Liver (tissue), 9 donors: Measurements from ENCODE around the gene TESK2. TPM values are rescaled to one million over a fixed set of nuclear protein-coding genes. Genes with fewer than 3 reads are reported as not detected.

Experiments used
- DNase-seq: peaks from one replicate; pipeline ENCODE4 v3.0.0-alpha.2; 2017; ENCODE audit warnings: low spot score
- H3K27ac ChIP-seq, 2 donors: one replicate each; pipeline ENCODE4 v1.7.0; 2013; ENCODE audit warnings: inconsistent platforms in 2 of 2, low read length in 2 of 2, control low read depth in 1 of 2, low read depth in 1 of 2, mild to moderate bottlenecking in 1 of 2
- H3K27me3 ChIP-seq, 4 donors: one replicate each; pipeline versions ENCODE4 v1.6.1 to v1.7.0; 2013; ENCODE audit warnings: low read length in 3 of 4, inconsistent platforms in 1 of 4, mild to moderate bottlenecking in 1 of 4, moderate library complexity in 1 of 4; ENCODE audit not compliant: control insufficient read depth in 4 of 4, insufficient read depth in 4 of 4
- H3K36me3 ChIP-seq, 4 donors: one replicate each; pipeline versions ENCODE4 v1.6.1 to v1.7.0; 2013; ENCODE audit warnings: low read length in 3 of 4, mild to moderate bottlenecking in 3 of 4, low read depth in 1 of 4, moderate library complexity in 1 of 4; ENCODE audit not compliant: control insufficient read depth in 4 of 4, insufficient read depth in 3 of 4
- H3K4me1 ChIP-seq, 4 donors: one replicate each; pipeline versions ENCODE4 v1.6.1 to v1.7.0; 2013; ENCODE audit warnings: low read length in 3 of 4, mild to moderate bottlenecking in 3 of 4, moderate library complexity in 1 of 4; ENCODE audit not compliant: control insufficient read depth in 4 of 4, insufficient read depth in 4 of 4
- H3K4me3 ChIP-seq, 3 donors: one replicate each; pipeline versions ENCODE4 v1.6.1 to v1.7.0; 2013; ENCODE audit warnings: low read length in 3 of 3, control low read depth in 1 of 3, low read depth in 1 of 3, mild to moderate bottlenecking in 1 of 3
- H3K9ac ChIP-seq, 2 donors: one replicate each; pipeline ENCODE4 v1.7.0; 2013; ENCODE audit warnings: low read length in 2 of 2, mild to moderate bottlenecking in 2 of 2, moderate library complexity in 2 of 2, control low read depth in 1 of 2, low read depth in 1 of 2
- H3K9me3 ChIP-seq, 4 donors: one replicate each; pipeline versions ENCODE4 v1.6.1 to v1.7.0; 2013; ENCODE audit warnings: low read length in 3 of 4; ENCODE audit not compliant: control insufficient read depth in 4 of 4
- ATF3 ChIP-seq: IDR thresholded peaks from 2 replicates; pipeline ENCODE4 v1.6.1; 2016; ENCODE audit warnings: antibody characterized with exemption
- EGR1 ChIP-seq, 2 donors: IDR thresholded peaks; 2 replicates each; pipeline ENCODE4 v1.6.1; 2016 to 2018; ENCODE audit warnings: antibody characterized with exemption in 2 of 2, low read depth in 2 of 2
- FOXA1 ChIP-seq: IDR thresholded peaks from 2 replicates; pipeline ENCODE4 v1.6.1; 2016; ENCODE audit warnings: antibody characterized with exemption
- FOXA2 ChIP-seq: IDR thresholded peaks from 2 replicates; pipeline ENCODE4 v1.6.1; 2016; ENCODE audit warnings: antibody characterized with exemption
- GABPA ChIP-seq, 2 donors: IDR thresholded peaks in 1 of 2; conservative IDR thresholded peaks in 1 of 2; 2 replicates each; pipeline ENCODE4 v1.6.1; 2016; ENCODE audit warnings: antibody characterized with exemption in 2 of 2, mild to moderate bottlenecking in 1 of 2, moderate library complexity in 1 of 2
- HNF4A ChIP-seq, 2 donors: conservative IDR thresholded peaks; 2 replicates each; pipeline ENCODE4 v1.6.1; 2016; ENCODE audit warnings: antibody characterized with exemption in 2 of 2, mild to moderate bottlenecking in 2 of 2
- HNF4G ChIP-seq: IDR thresholded peaks from 2 replicates; pipeline ENCODE4 v1.6.1; 2016; ENCODE audit warnings: antibody characterized with exemption
- JUND ChIP-seq, 2 donors: IDR thresholded peaks; 2 replicates each; pipeline ENCODE4 v1.6.1; 2016; ENCODE audit warnings: antibody characterized with exemption in 2 of 2
- MAX ChIP-seq: IDR thresholded peaks from 2 replicates; pipeline ENCODE4 v1.6.1; 2016; ENCODE audit warnings: antibody characterized with exemption
- NR2F2 ChIP-seq: IDR thresholded peaks from 2 replicates; pipeline ENCODE4 v1.6.1; 2016; ENCODE audit warnings: antibody characterized with exemption
- RAD21 ChIP-seq, 2 donors: IDR thresholded peaks; 2 replicates each; pipeline ENCODE4 v1.6.1; 2016; ENCODE audit warnings: antibody characterized with exemption in 2 of 2, mild to moderate bottlenecking in 2 of 2
- REST ChIP-seq: IDR thresholded peaks from 2 replicates; pipeline ENCODE4 v1.6.1; 2016; ENCODE audit warnings: antibody characterized with exemption, mild to moderate bottlenecking
- RXRA ChIP-seq, 2 donors: IDR thresholded peaks; 2 replicates each; pipeline ENCODE4 v1.6.1; 2017 to 2018; ENCODE audit warnings: antibody characterized with exemption in 2 of 2, mild to moderate bottlenecking in 1 of 2
- TAF1 ChIP-seq: conservative IDR thresholded peaks from 2 replicates; pipeline ENCODE4 v1.6.1; 2016; ENCODE audit warnings: antibody characterized with exemption, mild to moderate bottlenecking
- YY1 ChIP-seq: IDR thresholded peaks from 2 replicates; pipeline ENCODE4 v1.6.1; 2016; ENCODE audit warnings: antibody characterized with exemption, mild to moderate bottlenecking
- ZBTB33 ChIP-seq: IDR thresholded peaks from 2 replicates; pipeline ENCODE4 v1.6.1; 2016; ENCODE audit warnings: antibody characterized with exemption
- WGBS: extraction: QIAGEN DNeasy Blood & Tissue Kit; methylation state at CpG from one replicate; pipeline ENCODE4 v1.1.7; 2013; 5-methylcytosine and 5-hydroxymethylcytosine counted together
- polyA plus RNA-seq, 2 donors: library from polyadenylated mRNA; stranded (reverse) in 1 of 2; unstranded in 1 of 2; fragments of 200-250 nt in 1 of 2; fragments of >200 nt in 1 of 2; fragmentation: Nextera tagmentation in 1 of 2; extraction: Ambion mirVana in 1 of 2; gene quantifications; one replicate each; pipeline versions ENCODE4 v1.2.1 to v1.2.3, GENCODE V29; 2013 to 2015
- total RNA-seq, 2 donors: library from RNA; depleted of rRNA; stranded (reverse); fragments of >200 nt; gene quantifications; one replicate each; pipeline ENCODE4 v1.2.3, GENCODE V29; 2014
- donor health status: healthy.
- donor health status: healthy.
- donor health status: healthy.
- donor health status: healthy.
- donor health status: healthy.

TESK2 gene
- total and polyA plus RNA-seq, 4 donors: 2.4 to 8.2 (median 5.2) TPM

GRCh38 chr1:45314266-45314665 is 176.7 kb downstream of the TESK2 start (continued):
- TF ChIP-seq REST (no peak), HNF4G (no peak), FOXA2 (no peak), NR2F2 (no peak), FOXA1 (no peak), TAF1 (no peak)

- Histone ChIP-seq H3K27me3 (no peaks in the 10 kb centered on the region), H3K9ac (no peak overlapping the region), H3K4me1 (peaks cover 3 to 17% (median 8%) of the 10 kb centered on the region in 4 donors), H3K9me3 (no peaks in the 10 kb centered on the region), H3K4me3 (no peak overlapping the region), H3K27ac (no peak overlapping the region), H3K36me3 (no peaks in the 10 kb centered on the region)
- TF ChIP-seq YY1 (no peak), RXRA (IDR thresholded peaks at IDR 0.05) (no peak), NR2F2 (no peak), EGR1 (IDR thresholded peaks at IDR 0.05; ENCODE audit: low read depth in 2 of 2) (no peak), HNF4A (conservative IDR thresholded peaks at IDR 0.05) (no peak), GABPA (IDR thresholded peaks at IDR 0.05 in 1 of 2, conservative IDR thresholded peaks at IDR 0.05 in 1 of 2) (no peak), ZBTB33 (no peak), TAF1 (no peak), ATF3 (no peak), JUND (IDR thresholded peaks at IDR 0.05) (no peak), FOXA2 (no peak), REST (no peak), HNF4G (no peak), RAD21 (IDR thresholded peaks at IDR 0.05) (no peak), MAX (no peak)
- WGBS: 83% methylated on average over 3 of the region's 3 CpGs
- no peak for DNase-seq
Observed at GRCh38 chr1:45306905-45307304, 184.1 kb downstream of the TESK2 start.
